Measurements from ENCODE around the gene HAUS7. TPM values are rescaled to one million over a fixed set of nuclear protein-coding genes. Genes with fewer than 3 reads are reported as not detected.

The HAUS7 gene
- total and polyA plus RNA-seq, 7 donors = 15.0 to 37.8 (median 23.9) TPM

GRCh38 chrX:153485396-153486080 is 15.2 kb upstream of the HAUS7 start:
- Histone ChIP-seq H3K27ac (no peak overlapping the region), H3K9me3 (no peaks in the 10 kb centered on the region)
- TF ChIP-seq POLR2A (IDR thresholded peaks at IDR 0.05) = no peak

GRCh38 chrX:153482376-153483015 is 12.1 kb upstream of the HAUS7 start:
- no peak overlapping the region for H3K4me3 ChIP-seq
- no peaks in the 10 kb centered on the region for H3K9me3 ChIP-seq
- no peak for TF ChIP-seq POLR2A (IDR thresholded peaks at IDR 0.05)
- TF ChIP-seq EP300 (IDR thresholded peaks at IDR 0.05) = no peak
- TF ChIP-seq POLR2AphosphoS5 (IDR thresholded peaks at IDR 0.05) = no peak
- no peak for TF ChIP-seq CTCF (IDR thresholded peaks at IDR 0.05)
- DNase-seq = no peak
- H3K27me3 ChIP-seq = no peaks in the 10 kb centered on the region
- intact Hi-C loops (cut with DNase I) = no loop called here
- WGBS, 2 donors = 87 to 90% methylated on average over 23 of the region's 23 CpGs
- H3K4me1 ChIP-seq = no peaks in the 10 kb centered on the region
- no peaks in the 10 kb centered on the region for H3K36me3 ChIP-seq
- H3K27ac ChIP-seq = no peak overlapping the region

More at GRCh38 chrX:153485396-153486080, 15.2 kb upstream of the HAUS7 start:
- Histone ChIP-seq H3K4me3 (no peak overlapping the region), H3K36me3 (no peaks in the 10 kb centered on the region), H3K27me3 (no peaks in the 10 kb centered on the region), H3K4me1 (no peaks in the 10 kb centered on the region)
- WGBS, 2 donors = 61 to 86% methylated on average over 30 of the region's 30 CpGs
- no peak for DNase-seq
- intact Hi-C loops (cut with DNase I) = no loop called here

GRCh38 chrX:153481043-153481442 is 10.7 kb upstream of the HAUS7 start:
- H3K4me1 ChIP-seq = no peaks in the 10 kb centered on the region
- H3K4me3 ChIP-seq = no peak overlapping the region
- WGBS, 2 donors = 94 to 95% methylated on average over 13 of the region's 13 CpGs
- no peak for TF ChIP-seq POLR2A (IDR thresholded peaks at IDR 0.05)
- no peak for TF ChIP-seq CTCF (IDR thresholded peaks at IDR 0.05)
- TF ChIP-seq POLR2AphosphoS5 (IDR thresholded peaks at IDR 0.05) = no peak
- no peak for TF ChIP-seq EP300 (IDR thresholded peaks at IDR 0.05)
- H3K27ac ChIP-seq = no peak overlapping the region
- no peaks in the 10 kb centered on the region for H3K27me3 ChIP-seq
- DNase-seq = no peak
- intact Hi-C loops (cut with DNase I) = no loop called here
- no peaks in the 10 kb centered on the region for H3K9me3 ChIP-seq
- H3K36me3 ChIP-seq = no peaks in the 10 kb centered on the region

- no peak overlapping the region for H3K4me3 ChIP-seq
- no peaks in the 10 kb centered on the region for H3K36me3 ChIP-seq
- intact Hi-C loops (cut with DNase I) = loop anchor here (10.0 kb wide), 1 partner anchor 144 kb away; the partner anchor contains the start of gene ZNF275
- 80 to 89% methylated on average over 16 of the region's 16 CpGs for WGBS, 2 donors
- H3K9me3 ChIP-seq = no peaks in the 10 kb centered on the region
- H3K27ac ChIP-seq = no peak overlapping the region
- DNase-seq = no peak
- TF ChIP-seq CTCF (IDR thresholded peaks at IDR 0.05) = no peak
- no peaks in the 10 kb centered on the region for H3K27me3 ChIP-seq
- H3K4me1 ChIP-seq = peaks cover 0 to 6% (median 0%) of the 10 kb centered on the region in 4 donors
Observed at GRCh38 chrX:153478746-153479145, 8.4 kb upstream of the HAUS7 start.

GRCh38 chrX:153477901-153478300 is 7.5 kb upstream of the HAUS7 start:
- Histone ChIP-seq H3K4me1 (peaks cover 0 to 6% (median 0%) of the 10 kb centered on the region in 4 donors), H3K36me3 (no peaks in the 10 kb centered on the region), H3K9me3 (no peaks in the 10 kb centered on the region), H3K27ac (peak overlapping the region in 1 of 4 donors; percentile 6), H3K27me3 (no peaks in the 10 kb centered on the region), H3K4me3 (no peak overlapping the region)
- WGBS, 2 donors = 65 to 77% methylated on average over 9 of the region's 9 CpGs
- DNase-seq = no peak
- TF ChIP-seq POLR2A (IDR thresholded peaks at IDR 0.05) (no peak), CTCF (IDR thresholded peaks at IDR 0.05) (no peak), EP300 (IDR thresholded peaks at IDR 0.05) (no peak), POLR2AphosphoS5 (IDR thresholded peaks at IDR 0.05) (no peak)
- intact Hi-C loops (cut with DNase I) = loop anchor here (10.0 kb wide), 1 partner anchor 143 kb away; the partner anchor contains the start of gene ZNF275
